Measurements from ENCODE around the gene DGAT2L6.
A peak's percentile ranks its signal among the peaks of the same experiment; 100 is the strongest.
"Not testable (repeated sequence)": the region's sequence is repeated elsewhere in the genome, so short reads cannot be mapped to it uniquely, and the experiment has no call there.

DGAT2L6 gene

DNA sequence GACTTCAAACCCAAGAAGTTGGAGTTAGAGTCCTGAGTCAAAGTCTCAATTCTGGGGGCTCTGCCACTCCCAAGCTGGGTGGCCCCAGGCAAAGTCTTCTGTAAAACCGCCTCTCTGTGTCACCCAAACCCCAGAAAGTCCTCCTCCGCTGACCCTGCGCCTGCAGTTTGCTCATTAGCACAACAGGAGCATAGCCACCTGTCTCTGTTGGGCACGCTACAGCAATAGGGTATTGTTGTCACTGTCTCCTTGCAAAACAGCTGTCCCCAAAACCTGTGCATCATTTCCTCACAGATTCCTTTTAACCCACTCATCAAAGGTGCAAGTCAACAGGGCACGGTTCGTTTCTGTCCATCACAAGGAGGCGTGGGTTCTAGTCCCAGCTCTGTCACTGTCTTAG is 8.0 kb upstream of the DGAT2L6 start:
- no peak overlapping the region for H3K4me3 ChIP-seq
- H3K27me3 ChIP-seq (ENCODE audit: low read depth) = no peaks in the 10 kb centered on the region
- in situ Hi-C loops (cut with MboI; ENCODE audit: low sequenced_read_pairs) = no loop called here
- H3K4me1 ChIP-seq = peaks cover 69% of the 10 kb centered on the region
- peaks cover 11% of the 10 kb centered on the region for H3K36me3 ChIP-seq (replicated peaks)
- no peaks in the 10 kb centered on the region for H3K9me3 ChIP-seq
- peak in 1 of 2 experiments; percentile 10 for DNase-seq (ENCODE audit: low spot score in 2 of 2)

DNA sequence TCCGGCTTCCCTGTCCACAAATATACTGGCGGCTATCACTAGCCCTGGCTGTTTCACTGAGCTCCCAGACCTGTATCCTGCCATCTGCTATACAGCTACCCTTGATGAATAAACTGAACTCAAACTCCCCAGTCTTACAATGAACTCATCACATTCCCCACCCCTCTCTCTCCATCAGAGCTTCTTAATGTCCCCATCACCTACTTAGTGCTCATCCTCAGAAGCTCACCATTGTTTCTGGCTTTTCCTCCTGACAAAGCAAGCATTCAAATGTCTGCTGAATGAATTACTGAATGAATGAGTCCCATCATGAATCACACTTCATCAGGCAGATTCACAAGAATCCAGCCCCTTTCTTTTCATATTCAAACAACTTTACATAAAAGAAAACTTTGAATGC is 5.7 kb upstream of the DGAT2L6 start:
- no peaks in the 10 kb centered on the region for H3K36me3 ChIP-seq (replicated peaks)
- no peak overlapping the region for H3K4me3 ChIP-seq
- DNase-seq (ENCODE audit: low spot score in 2 of 2) = peak; percentile 78 to 99
- no peaks in the 10 kb centered on the region for H3K9me3 ChIP-seq
- peaks cover 66% of the 10 kb centered on the region for H3K4me1 ChIP-seq
- in situ Hi-C loops (cut with MboI; ENCODE audit: low sequenced_read_pairs) = no loop called here
- H3K27me3 ChIP-seq (ENCODE audit: low read depth) = no peaks in the 10 kb centered on the region

DNA sequence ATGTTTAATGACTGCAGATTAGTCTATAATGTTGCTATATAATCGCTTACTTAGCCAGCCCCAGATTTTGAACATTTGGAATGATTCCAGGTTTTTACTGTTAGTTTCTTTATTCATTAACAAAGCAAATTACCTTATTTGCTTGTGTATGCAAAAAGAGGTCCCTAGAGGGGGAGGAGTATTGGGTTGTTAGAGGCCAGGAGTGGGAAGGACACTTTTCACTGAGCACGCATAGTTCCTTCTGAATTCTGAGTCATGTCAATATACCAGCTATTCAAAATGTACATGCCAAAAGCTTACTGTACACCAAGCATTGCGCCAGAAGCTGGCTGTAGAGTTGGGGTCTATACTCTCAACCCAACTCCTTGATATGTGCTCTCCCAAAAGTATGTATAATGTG is 5.1 kb upstream of the DGAT2L6 start:
- no peak overlapping the region for H3K4me3 ChIP-seq
- H3K27me3 ChIP-seq (ENCODE audit: low read depth) = no peaks in the 10 kb centered on the region
- in situ Hi-C loops (cut with MboI; ENCODE audit: low sequenced_read_pairs) = no loop called here
- H3K4me1 ChIP-seq = peaks cover 66% of the 10 kb centered on the region
- no peaks in the 10 kb centered on the region for H3K36me3 ChIP-seq (replicated peaks)
- peak; percentile 52 to 74 for DNase-seq (ENCODE audit: low spot score in 2 of 2)
- no peaks in the 10 kb centered on the region for H3K9me3 ChIP-seq

DNA sequence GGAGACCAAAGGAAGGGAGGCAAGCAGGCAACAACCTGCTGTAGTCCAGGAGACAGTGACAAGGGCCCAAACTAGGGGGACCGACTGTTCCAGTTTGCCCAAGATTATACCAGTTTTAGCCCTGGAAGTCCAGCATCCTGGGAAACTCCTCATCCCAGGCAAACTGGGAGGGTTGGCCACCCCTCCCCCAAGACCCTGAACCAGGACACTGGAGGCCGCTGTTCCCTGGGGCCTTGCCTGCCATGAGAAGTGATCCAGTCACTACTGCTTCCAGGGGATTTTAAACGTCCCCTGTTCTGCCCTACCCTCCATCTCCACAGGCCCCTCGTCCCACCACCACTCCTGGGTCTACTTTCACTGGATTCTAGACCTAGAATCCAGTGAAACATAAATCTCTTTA is 4.3 kb upstream of the DGAT2L6 start:
- Histone ChIP-seq H3K4me1 (peaks cover 62% of the 10 kb centered on the region), H3K36me3 (replicated peaks) (no peaks in the 10 kb centered on the region), H3K4me3 (no peak overlapping the region), H3K27me3 (ENCODE audit: low read depth) (no peaks in the 10 kb centered on the region), H3K9me3 (no peaks in the 10 kb centered on the region)
- in situ Hi-C loops (cut with MboI; ENCODE audit: low sequenced_read_pairs) = no loop called here
- peak in 1 of 2 experiments; percentile 42 for DNase-seq (ENCODE audit: low spot score in 2 of 2)

DNA sequence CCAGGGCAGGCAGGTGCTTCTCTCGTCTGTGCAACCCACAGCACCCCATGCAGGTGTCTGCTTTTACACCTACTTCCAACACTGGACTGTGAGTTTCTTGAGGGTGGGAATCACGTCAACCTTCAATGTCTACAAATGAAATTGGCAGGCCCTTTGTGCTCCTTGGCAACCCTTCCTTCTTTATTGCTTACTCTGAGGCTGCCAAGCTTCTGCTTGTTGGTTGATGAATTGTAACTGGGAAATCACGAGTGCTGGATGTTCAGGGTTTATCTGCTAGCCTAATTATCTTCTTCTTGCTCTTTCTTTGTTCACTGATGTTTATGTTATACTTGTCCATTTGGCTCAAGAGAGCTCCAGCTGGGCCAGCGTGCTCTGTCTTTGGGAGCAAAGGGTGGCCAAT is 2.5 kb upstream of the DGAT2L6 start:
- DNase-seq (ENCODE audit: low spot score in 2 of 2) = no peak

DNA sequence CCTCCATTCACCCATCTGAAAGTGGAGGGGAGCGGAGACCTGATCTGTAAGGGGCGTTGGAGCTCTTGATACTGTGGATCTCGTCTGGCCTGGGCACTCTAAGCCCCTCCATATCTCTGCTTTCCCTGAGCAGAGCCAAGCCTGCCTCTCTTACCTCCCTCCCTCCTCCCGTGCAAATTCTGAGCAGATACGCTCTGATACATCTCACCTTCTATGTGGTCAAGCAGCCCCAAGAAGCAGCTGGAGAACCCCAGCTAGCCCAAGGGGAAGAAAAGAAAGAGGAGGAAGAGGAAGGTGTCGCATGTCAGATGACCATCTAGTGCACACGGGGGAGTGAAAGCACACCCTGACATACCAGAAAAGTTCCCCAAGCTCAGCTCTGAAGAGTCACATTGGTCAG is 1.9 kb upstream of the DGAT2L6 start:
- H3K27me3 ChIP-seq (ENCODE audit: low read depth) = no peaks in the 10 kb centered on the region
- no peaks in the 10 kb centered on the region for H3K36me3 ChIP-seq (replicated peaks)
- DNase-seq (ENCODE audit: low spot score in 2 of 2) = no peak
- H3K4me3 ChIP-seq = no peak overlapping the region
- in situ Hi-C loops (cut with MboI; ENCODE audit: low sequenced_read_pairs) = no loop called here
- no peaks in the 10 kb centered on the region for H3K9me3 ChIP-seq
- H3K4me1 ChIP-seq = peaks cover 43% of the 10 kb centered on the region

More for the DNA sequence above, 2.5 kb upstream of the DGAT2L6 start:
- Histone ChIP-seq H3K9me3 (no peaks in the 10 kb centered on the region), H3K4me1 (peaks cover 46% of the 10 kb centered on the region), H3K4me3 (no peak overlapping the region), H3K36me3 (replicated peaks) (no peaks in the 10 kb centered on the region), H3K27me3 (ENCODE audit: low read depth) (no peaks in the 10 kb centered on the region)
- in situ Hi-C loops (cut with MboI; ENCODE audit: low sequenced_read_pairs) = no loop called here

DNA sequence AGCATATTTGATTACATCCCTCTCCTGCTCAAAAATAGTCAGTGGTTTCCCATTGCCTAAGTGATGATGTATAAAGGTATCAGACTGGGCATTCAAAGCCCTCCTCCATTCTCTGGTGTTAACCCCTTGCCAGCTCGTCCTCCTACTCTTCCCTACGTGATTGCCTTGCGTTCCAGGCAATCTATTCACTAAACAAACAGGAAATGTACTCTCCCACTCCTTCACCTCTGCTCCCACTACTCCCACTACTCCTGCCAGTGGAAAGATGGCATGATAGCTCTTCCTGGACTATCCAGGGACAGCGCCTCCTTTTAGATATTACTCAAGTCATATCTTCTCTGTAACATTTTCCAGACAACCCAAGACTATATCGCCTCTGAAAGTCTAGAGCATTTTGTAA is 5.8 kb downstream of the DGAT2L6 start:
- Histone ChIP-seq H3K27me3 (ENCODE audit: low read depth) (no peaks in the 10 kb centered on the region), H3K9me3 (no peaks in the 10 kb centered on the region), H3K4me3 (no peak overlapping the region), H3K4me1 (no peaks in the 10 kb centered on the region), H3K36me3 (replicated peaks) (no peaks in the 10 kb centered on the region)
- in situ Hi-C loops (cut with MboI; ENCODE audit: low sequenced_read_pairs) = no loop called here
- no peak for DNase-seq (ENCODE audit: low spot score in 2 of 2)

DNA sequence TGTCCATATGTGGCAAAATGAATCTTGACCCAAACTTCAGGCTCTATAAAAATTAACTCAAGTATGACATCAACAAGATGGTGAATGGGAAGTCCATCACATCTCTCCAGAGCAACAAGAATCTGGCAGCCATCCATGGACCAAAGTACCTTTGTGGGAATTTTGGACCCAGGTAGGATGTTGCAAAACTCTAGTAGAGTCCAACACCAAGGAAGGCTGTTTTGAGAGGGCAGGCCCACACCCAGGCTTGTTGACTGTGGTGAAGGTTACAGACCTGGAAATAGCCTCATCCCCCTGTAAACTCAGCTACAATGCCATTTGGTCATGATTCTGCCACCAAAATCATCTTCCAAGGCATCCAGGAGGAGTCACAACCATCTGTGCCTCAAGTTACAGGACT is 12.9 kb downstream of the DGAT2L6 start:
- no peaks in the 10 kb centered on the region for H3K4me1 ChIP-seq
- H3K4me3 ChIP-seq = no peak overlapping the region
- H3K9me3 ChIP-seq = no peaks in the 10 kb centered on the region; the same call in 1 of the 2 replicates
- H3K27me3 ChIP-seq (ENCODE audit: low read depth) = no peaks in the 10 kb centered on the region
- in situ Hi-C loops (cut with MboI; ENCODE audit: low sequenced_read_pairs) = no loop called here
- no peaks in the 10 kb centered on the region for H3K36me3 ChIP-seq (replicated peaks)
- no peak for DNase-seq (ENCODE audit: low spot score in 2 of 2)

DNA sequence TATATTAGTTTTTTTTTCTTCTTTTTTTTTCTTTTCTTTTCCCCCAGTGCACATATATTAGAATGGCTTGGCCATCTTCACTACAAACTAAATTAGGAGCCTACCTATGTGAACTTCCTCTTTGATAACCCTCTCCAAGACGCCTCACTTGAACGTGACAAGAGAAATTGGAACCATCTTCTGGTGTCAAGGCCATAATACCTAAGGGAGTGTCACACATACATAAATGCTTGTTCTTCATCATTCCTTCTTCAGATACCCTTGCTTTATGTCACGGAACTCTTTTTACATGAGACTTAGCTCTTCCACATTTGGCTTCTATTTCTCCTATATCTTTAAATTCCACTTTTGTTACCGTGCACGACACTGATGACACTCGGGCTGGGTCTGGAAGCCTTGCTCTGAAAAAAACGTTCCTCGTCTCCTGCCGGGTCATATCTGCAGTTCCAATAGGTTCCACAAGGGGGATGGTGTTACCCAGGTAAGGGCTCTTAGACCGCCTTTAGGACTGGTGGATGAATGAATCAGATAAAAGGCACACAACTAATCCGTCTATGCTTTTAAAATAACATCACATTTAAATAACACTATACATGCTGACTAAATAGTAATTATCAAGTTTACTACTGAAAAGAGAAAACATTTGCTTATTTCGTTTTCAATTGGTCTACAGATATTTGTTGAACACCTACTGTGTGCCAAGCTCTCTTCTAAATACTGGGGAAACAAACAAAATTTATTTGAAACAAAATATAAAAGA is 19.9 kb downstream of the DGAT2L6 start:
- DNase-seq (ENCODE audit: low spot score in 2 of 2) = peak; percentile 84 to 90
- Histone ChIP-seq H3K9me3 (no peaks in the 10 kb centered on the region; the same call in 1 of the 2 replicates), H3K4me3 (no peak overlapping the region), H3K36me3 (replicated peaks) (no peaks in the 10 kb centered on the region), H3K4me1 (peaks cover 2% of the 10 kb centered on the region; the same call in 1 of the 2 replicates), H3K27me3 (ENCODE audit: low read depth) (no peaks in the 10 kb centered on the region)
- in situ Hi-C loops (cut with MboI; ENCODE audit: low sequenced_read_pairs) = no loop called here

DNA sequence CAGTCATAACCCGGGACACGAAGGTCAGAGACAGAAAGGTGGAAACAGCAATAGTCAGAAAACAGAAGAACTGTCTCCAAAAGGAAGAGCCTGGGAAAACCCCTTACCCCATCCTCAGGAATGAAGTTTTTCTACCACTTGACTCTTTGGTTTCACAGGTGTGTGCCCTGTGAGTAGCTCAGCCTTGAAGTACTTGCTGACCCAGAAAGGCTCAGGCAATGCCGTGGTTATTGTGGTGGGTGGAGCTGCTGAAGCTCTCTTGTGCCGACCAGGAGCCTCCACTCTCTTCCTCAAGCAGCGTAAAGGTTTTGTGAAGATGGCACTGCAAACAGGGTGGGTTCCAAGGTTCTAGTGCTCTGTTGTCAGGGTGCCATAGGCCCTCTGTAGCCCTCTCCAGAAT is 24.4 kb downstream of the DGAT2L6 start:
- in situ Hi-C loops (cut with MboI; ENCODE audit: low sequenced_read_pairs) = no loop called here
- H3K9me3 ChIP-seq = no peaks in the 10 kb centered on the region

DNA sequence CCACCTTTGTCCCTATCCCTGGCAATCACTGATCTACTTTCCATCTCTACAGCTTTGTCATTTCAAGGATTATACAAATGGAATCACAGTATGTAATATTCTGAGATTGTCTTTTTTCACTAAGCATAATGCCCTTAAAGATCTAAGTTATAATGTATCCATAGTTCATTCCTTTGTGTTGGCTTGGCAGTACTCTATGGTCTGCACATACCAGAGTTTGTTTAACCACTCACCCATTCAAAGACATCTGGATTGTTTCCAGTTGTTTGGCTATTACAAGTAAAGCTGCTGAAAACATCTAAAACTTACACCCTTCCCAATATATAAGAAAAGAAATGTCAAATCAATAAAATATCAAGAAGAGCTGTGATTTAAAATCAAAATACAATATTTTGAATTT is 31.2 kb downstream of the DGAT2L6 start:
- H3K9me3 ChIP-seq = no peaks in the 10 kb centered on the region
- no peaks in the 10 kb centered on the region; the same call in 1 of the 2 replicates for H3K27me3 ChIP-seq (ENCODE audit: low read depth)
- no peak for DNase-seq (ENCODE audit: low spot score in 2 of 2)
- no peak overlapping the region for H3K4me3 ChIP-seq
- in situ Hi-C loops (cut with MboI; ENCODE audit: low sequenced_read_pairs) = no loop called here
- H3K36me3 ChIP-seq (replicated peaks) = no peaks in the 10 kb centered on the region
- H3K4me1 ChIP-seq = no peaks in the 10 kb centered on the region

More for the DNA sequence above, 24.4 kb downstream of the DGAT2L6 start:
- H3K4me1 ChIP-seq = peaks cover 2% of the 10 kb centered on the region; the same call in 1 of the 2 replicates
- no peak overlapping the region for H3K4me3 ChIP-seq
- DNase-seq (ENCODE audit: low spot score in 2 of 2) = no peak
- no peaks in the 10 kb centered on the region for H3K27me3 ChIP-seq (ENCODE audit: low read depth)
- no peaks in the 10 kb centered on the region for H3K36me3 ChIP-seq (replicated peaks)

DNA sequence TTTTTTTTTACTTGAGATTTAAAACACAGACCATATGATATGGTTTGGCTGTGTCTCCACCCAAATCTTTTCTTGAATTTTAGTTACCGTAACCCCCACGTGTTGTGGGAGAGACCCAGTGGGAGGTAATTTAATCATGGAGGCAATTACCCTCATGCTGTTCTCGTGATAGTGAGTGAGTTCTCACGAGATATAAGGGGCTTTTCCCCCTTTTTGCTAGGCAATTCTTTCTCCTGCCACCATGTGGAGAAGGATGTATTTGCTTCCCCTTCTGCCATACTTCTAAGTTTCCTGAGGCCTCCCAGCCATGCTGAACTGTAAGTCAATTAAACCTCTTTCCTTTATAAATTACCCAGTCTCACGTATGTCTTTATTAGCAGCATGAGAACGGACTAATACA is 32.3 kb downstream of the DGAT2L6 start:
- in situ Hi-C loops (cut with MboI; ENCODE audit: low sequenced_read_pairs); DNase-seq (ENCODE audit: low spot score in 2 of 2): not testable (repeated sequence)

DNA sequence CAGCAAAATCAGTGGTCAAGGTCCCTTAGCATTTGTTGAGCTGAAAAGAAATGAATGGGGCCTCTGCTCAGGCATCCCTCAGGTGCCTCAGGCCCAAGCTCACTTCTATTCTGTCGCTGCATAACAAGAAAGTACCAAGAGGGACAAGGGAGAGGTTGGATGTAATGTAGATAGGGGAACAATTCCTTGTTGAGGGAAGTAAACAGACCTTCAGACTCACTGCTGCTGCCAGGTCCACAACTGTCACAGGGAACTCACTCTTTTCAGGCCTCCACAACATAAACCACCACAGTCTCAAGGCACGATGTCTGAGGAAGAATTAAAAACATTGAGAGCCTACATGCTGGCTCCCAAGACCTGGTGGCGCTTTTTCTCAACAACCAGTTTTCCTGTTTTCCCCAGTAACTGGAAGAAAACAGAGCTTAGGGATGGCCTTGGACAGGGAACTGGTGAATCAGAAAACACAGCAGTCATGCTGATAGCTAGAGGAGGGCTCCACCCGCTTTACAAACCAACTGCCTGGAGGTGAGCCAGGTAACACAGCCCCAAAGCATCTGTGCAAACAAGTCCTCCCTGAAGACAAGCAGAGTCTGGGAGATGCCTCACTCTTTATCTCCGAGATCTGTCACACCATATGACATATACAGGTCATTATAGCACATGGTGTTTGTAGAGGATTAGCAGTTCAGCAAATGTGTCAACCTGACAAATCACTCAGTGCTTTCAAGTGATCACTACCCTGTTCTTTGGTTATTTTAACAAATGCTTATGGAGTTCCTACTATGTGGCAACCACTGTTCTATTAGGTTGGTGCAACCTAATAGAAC is 42.9 kb downstream of the DGAT2L6 start:
- no peaks in the 10 kb centered on the region for H3K27me3 ChIP-seq (ENCODE audit: low read depth)
- no peak for DNase-seq (ENCODE audit: low spot score in 2 of 2)
- peaks cover 5% of the 10 kb centered on the region; the same call in 1 of the 2 replicates for H3K9me3 ChIP-seq
- H3K4me3 ChIP-seq = no peak overlapping the region
- in situ Hi-C loops (cut with MboI; ENCODE audit: low sequenced_read_pairs) = no loop called here
- H3K4me1 ChIP-seq = peaks cover 9% of the 10 kb centered on the region
- no peaks in the 10 kb centered on the region for H3K36me3 ChIP-seq (replicated peaks)

More for the DNA sequence above, 32.3 kb downstream of the DGAT2L6 start:
- not testable (repeated sequence) for H3K27me3 ChIP-seq (ENCODE audit: low read depth); H3K36me3 ChIP-seq (replicated peaks); H3K4me1 ChIP-seq; H3K4me3 ChIP-seq; H3K9me3 ChIP-seq

DNA sequence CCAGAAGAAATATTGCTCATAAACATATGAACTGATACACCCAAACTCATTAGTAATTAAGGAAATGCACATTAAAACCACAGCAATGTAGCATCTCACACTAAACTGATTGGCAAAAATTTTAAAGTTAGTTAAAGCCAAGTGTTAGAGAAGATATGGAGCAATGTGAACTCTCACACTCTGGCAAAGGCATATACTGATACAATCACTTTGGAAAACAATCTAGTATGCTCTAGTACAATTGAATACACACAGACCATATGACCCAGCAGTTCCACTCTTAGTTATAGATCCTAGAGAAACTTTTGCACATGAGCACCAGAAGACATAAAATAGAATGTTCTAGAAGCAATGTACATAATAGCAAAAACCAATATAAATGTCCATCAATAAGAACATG is 48.8 kb downstream of the DGAT2L6 start:
- Histone ChIP-seq H3K27me3 (ENCODE audit: low read depth) (no peaks in the 10 kb centered on the region), H3K9me3 (no peaks in the 10 kb centered on the region), H3K4me1 (no peaks in the 10 kb centered on the region), H3K36me3 (replicated peaks) (no peaks in the 10 kb centered on the region), H3K4me3 (no peak overlapping the region)
- no peak for DNase-seq (ENCODE audit: low spot score in 2 of 2)
- in situ Hi-C loops (cut with MboI; ENCODE audit: low sequenced_read_pairs) = no loop called here

Data from HAP-1 (cell line).